Epidermal melanocyte (primary cell): Measurements from ENCODE around the gene TMEM170A.
"Not testable (repeated sequence)": the region's sequence is repeated elsewhere in the genome, so short reads cannot be mapped to it uniquely, and the experiment has no call there.

ENCODE experiments used
- DNase-seq: peaks from one replicate; pipeline ENCODE4 v3.0.0; 2011; ENCODE audit warnings: low spot score; ENCODE audit not compliant: insufficient read length

Gene TMEM170A

DNA sequence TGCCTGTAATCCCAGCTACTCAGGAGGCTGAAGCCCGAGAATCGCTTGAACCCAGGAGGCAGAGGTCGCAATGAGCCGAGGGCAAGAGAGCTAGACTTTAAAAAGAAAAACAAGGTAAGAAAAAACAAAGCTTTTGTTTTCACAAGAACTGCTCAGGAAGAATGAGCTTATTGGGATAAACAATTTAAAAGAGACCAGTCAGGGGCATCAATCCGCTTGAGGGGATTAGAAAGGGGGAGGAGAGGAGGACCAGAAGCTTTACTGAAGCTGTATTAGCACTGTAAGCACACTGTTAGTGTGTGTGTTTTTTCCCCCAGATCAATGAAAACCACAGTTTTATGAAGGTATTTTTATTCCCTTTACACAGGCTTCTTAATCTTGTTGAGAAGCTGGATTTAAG, 8.8 kb downstream of the TMEM170A start:
- DNase-seq: no peak

GRCh38 chr16:75452464-75453190, 11.9 kb downstream of the TMEM170A start:
- no peak for DNase-seq

DNA sequence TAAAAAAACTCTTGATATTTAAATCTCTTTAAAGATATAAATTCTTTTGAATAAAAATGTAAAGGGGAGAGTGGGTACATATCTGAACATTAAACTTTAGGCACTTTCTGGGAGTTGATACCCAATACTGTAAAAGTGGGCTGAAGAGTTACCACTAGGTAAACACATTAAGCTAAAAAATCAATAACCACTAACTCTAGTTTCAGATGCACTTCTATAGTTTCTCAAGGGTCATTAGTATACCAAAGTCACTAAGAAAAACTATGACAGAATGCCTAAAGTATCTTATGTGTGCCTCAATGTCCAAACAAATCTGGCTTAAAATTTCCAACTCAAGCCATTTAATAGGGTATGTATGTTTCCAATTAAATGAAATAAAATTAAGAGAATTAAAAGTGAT, 18.1 kb downstream of the TMEM170A start:
- no peak for DNase-seq

GRCh38 chr16:75445298-75445697, 19.2 kb downstream of the TMEM170A start:
- DNase-seq: no peak

DNA sequence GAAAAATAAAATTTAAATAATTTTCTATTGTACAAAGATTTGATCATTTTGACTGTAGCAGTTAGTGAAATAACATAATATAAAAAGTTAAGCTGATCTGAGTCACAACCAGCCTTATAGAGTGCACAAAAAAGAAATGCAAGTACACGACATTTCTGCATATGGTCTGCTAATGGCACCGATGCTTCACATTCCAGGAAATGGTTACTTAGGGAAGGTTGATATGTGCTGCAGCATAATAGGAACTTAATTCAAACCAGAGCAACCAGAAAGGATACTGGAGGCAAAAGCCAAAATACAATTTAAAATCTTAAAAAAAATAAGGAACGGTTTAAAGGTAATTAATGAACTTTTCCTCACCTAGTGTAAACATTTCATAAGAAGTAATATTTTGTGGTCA, 21.2 kb downstream of the TMEM170A start:
- peak; percentile 48 for DNase-seq

- peak; percentile 79 for DNase-seq
Observed at GRCh38 chr16:75433732-75434413, 30.6 kb downstream of the TMEM170A start.

GRCh38 chr16:75432828-75433731, 31.4 kb downstream of the TMEM170A start, which contains the start of gene CFDP1:
Gene CFDP1 (minus strand): TSS chr16:75433503. CDS start chr16:75433352, 151 bp downstream.
- peak; percentile 95 for DNase-seq

- no peak for DNase-seq
Observed at GRCh38 chr16:75429621-75430403, 34.7 kb downstream of the TMEM170A start.

DNA sequence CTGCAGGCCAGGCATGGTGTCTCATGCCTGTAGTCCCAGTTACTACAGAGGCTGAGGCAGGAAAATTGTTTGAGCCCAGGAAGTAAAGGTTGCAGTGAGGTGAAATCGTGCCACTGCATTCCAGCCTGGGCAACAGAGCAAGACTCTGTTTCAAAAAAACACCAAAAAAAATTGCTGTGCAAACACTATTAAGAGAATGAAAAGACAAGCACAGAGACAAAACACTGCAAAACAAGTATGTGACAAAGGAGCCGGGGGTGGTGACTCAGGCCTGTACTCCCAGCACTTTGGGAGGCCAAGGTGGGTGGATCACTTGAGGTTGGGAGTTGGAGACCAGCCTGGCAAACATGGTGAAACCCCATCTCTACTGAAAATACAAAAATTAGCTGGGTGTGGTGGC, 38.0 kb downstream of the TMEM170A start:
- DNase-seq: not testable (repeated sequence)

GRCh38 chr16:75424105-75424762, 40.3 kb downstream of the TMEM170A start:
- not testable (repeated sequence) for DNase-seq

GRCh38 chr16:75423723-75424104, 40.8 kb downstream of the TMEM170A start:
- no peak for DNase-seq

GRCh38 chr16:75421820-75422126, 42.7 kb downstream of the TMEM170A start:
- DNase-seq: no peak

GRCh38 chr16:75420987-75421819, 43.3 kb downstream of the TMEM170A start:
- no peak for DNase-seq

DNA sequence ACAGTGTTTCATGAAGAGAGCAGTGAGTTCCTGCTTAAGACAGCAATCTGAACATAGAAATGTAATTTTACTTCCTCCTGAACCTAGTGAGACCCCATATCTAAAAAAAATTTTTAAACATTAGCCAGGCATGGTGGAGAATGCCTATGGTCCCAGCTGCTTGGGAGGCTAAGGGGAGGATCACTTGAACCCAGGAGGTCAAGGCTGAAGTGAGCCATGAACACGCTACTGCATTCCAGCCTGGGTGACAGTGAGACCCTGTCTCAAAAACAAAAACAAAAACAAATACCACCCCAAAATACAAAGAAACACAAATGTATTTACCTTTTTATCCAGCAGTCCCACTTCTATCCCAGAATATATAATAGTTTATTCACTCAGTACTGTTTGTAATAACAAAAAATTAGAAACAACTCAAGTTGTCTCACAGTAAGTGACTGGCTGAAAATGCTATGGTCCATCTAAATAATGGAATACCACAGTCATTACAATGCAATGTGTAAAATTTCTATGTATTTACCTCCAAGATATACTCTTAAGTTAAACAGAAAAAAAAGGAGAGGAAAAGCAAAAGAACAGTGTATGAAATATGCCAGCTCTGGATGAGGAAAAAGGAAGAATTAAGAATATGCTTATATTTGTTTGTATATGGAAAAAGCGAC, 47.5 kb downstream of the TMEM170A start:
- DNase-seq: no peak

DNA sequence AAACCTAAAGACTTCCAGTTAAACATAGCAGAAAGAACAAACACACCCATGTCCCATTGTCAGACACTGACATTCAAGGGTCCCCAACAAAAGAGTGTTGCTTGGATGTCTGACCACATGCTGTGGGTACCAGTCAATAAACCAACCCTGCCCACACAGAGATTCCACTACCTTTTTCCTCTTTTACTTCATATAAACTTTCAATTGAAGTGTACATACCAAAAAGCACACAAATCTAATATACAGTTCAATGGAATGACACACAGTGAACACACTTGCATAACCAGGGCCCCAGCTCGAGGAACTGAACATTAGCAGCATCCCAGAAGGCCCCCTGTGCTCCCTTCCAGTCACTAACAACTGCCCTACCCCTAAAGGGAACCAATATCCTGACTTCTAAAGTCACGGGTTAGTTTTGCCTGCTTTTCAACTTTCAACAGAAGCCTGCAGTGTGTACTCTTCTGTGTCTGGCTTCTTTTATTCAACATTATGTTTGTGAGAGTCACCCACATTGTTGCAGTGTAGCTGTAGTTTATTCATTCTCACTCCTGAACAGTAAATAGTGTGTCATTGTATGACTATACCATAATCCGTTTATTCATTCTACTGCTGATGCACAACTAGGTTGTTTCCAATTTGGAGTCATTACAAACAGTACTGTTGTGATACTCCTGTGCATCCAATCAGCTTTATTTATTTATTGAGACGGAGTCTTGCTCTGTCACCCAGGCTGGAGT, 49.2 kb downstream of the TMEM170A start:
- no peak for DNase-seq

DNA sequence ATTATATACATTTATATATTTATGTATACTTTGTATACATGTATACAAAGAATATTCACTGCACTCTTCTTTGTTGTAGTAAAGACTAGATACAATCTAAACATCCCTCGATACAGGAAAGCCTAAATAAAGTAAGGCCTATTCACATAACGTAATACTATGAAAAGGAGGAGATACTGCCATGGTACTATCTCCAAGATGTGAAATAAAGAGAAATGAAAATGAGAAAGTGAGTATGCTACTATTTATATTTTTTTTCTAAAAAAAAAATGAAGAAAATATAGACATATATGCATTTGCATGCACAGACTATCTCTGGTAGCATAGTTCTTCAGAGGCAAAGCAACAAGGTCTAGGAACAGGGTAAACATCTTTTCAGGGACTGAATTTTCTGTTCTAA, 50.5 kb downstream of the TMEM170A start:
- no peak for DNase-seq

DNA sequence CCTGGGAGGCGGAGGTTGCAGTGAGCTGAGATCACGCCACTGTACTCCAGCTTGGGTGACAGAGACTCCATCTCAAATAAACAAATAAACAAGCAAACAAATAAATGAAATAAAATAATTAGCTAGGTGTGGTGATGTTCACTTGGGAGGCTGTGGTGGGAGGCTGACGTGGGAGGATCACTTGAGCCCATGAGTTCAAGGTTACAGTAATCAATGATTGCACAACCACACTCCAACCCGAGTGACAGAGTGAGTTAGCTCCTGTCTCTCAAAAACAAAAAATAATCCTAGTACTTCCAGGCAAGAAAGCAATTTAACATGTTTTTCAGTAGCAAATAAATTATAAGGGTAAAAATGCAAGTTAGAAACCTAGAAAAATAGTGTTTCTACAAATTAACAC, 57.5 kb downstream of the TMEM170A start:
- no peak for DNase-seq

DNA sequence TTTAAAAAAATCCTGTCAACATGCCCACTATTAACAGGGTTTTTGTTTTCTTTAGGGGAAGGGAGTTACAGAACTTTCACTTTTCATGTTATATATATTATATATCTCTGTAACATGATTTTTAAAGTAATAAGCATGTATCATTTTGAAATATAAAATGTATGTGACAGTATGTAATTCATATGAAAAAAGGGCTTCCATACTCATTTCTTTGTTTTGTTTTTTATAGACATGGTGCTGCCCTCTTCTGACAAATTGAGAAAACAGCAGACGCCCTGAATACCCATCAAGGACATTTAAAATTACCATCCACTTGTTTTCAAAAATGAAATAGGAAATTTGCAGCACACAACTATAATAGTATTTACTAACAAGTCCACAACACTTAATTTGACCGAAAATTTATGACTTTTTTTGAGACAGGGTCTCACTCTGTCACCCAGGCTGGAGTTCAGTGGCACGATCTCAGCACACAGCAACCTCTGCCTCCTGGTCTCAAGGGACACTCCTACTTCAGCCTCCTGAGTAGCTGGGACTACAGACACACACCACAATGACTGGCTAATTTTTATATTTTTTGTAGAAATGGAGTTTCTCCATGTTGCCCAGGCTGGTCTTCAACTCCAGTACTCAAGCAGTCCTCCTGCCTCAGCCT, 61.5 kb downstream of the TMEM170A start:
- DNase-seq: no peak
